ENCODE results near the gene PPIP5K1. TPM values are rescaled to one million over a fixed set of nuclear protein-coding genes. Genes with fewer than 3 reads are reported as not detected.

The PPIP5K1 gene
- total RNA-seq, 1 donor from 2014 or later, result 12.8 TPM

GRCh38 chr15:43522247-43522646 is 67.8 kb downstream of the PPIP5K1 start:
- Histone ChIP-seq H3K9me3 (replicated peaks) (no peaks in the 10 kb centered on the region), H3K4me3 (no peak overlapping the region), H3K4me1 (peaks cover 20% of the 10 kb centered on the region), H3K27ac (replicated peaks) (no peak overlapping the region), H3K36me3 (peaks cover 45% of the 10 kb centered on the region), H3K27me3 (ENCODE audit: low read depth) (peaks cover 8% of the 10 kb centered on the region)
- TF ChIP-seq CTCF (IDR thresholded peaks at IDR 0.05; ENCODE audit: borderline replicate concordance), result no peak
- intact Hi-C loops (cut with micrococcal nuclease), result no loop called here
- DNase-seq, result no peak

DNA sequence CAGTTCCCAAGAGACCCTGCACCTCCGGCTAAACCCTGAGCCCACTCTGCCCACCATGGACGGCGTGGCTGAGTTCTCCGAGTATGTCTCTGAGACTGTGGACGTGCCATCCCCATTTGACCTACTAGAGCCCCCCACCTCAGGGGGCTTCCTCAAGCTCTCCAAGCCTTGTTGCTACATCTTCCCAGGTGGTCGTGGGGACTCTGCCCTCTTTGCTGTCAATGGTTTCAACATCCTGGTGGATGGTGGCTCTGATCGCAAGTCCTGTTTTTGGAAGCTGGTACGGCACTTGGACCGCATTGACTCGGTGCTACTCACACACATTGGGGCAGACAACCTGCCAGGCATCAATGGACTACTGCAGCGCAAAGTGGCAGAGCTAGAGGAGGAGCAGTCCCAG is 68.6 kb downstream of the PPIP5K1 start:
- H3K4me3 ChIP-seq, result no peak overlapping the region
- H3K36me3 ChIP-seq, result peaks cover 45% of the 10 kb centered on the region
- TF ChIP-seq CTCF (IDR thresholded peaks at IDR 0.05; ENCODE audit: borderline replicate concordance), result no peak
- H3K9me3 ChIP-seq (replicated peaks), result no peaks in the 10 kb centered on the region
- H3K27ac ChIP-seq (replicated peaks), result no peak overlapping the region
- H3K4me1 ChIP-seq, result peaks cover 29% of the 10 kb centered on the region
- DNase-seq, result no peak
- intact Hi-C loops (cut with micrococcal nuclease), result no loop called here
- peaks cover 8% of the 10 kb centered on the region for H3K27me3 ChIP-seq (ENCODE audit: low read depth)

- intact Hi-C loops (cut with micrococcal nuclease), result no loop called here
- no peak for TF ChIP-seq CTCF (IDR thresholded peaks at IDR 0.05; ENCODE audit: borderline replicate concordance)
- no peak overlapping the region for H3K27ac ChIP-seq (replicated peaks)
- no peak overlapping the region for H3K4me3 ChIP-seq
- peaks cover 8% of the 10 kb centered on the region for H3K27me3 ChIP-seq (ENCODE audit: low read depth)
- no peak for DNase-seq
- H3K9me3 ChIP-seq (replicated peaks), result no peaks in the 10 kb centered on the region
- H3K36me3 ChIP-seq, result peaks cover 45% of the 10 kb centered on the region
- peaks cover 42% of the 10 kb centered on the region for H3K4me1 ChIP-seq
Measured at GRCh38 chr15:43520138-43520537, 69.9 kb downstream of the PPIP5K1 start.

GRCh38 chr15:43519196-43519595 is 70.8 kb downstream of the PPIP5K1 start:
- H3K27ac ChIP-seq (replicated peaks), result no peak overlapping the region
- H3K27me3 ChIP-seq (ENCODE audit: low read depth), result peaks cover 8% of the 10 kb centered on the region

DNA sequence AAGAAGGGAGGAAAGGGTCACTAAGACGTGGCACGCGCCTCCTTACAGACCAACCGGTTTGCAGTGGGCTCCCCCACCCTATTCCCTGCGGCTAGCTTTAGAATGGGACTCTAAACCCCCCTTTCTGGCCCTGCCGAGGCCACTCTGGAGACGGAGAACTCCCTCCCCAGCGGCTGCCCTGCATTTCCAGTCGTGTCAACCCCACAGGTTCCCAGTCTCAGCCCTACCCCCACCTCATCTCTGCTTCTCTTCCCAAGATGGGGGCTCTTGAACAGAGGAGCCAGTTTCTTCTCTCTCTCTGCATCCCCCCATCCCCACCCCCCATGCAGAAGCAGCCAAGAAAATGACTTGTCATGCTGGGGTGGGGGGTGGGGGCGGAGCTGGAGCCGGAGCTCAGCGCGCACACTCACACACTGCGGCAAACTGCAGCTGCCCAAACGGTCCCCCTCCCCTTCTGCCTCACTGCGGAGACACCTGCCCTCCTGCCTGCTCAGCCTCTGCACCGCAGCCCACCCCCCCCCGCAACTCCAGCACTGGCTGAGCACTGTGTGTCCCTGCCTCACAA is 71.7 kb downstream of the PPIP5K1 start:
- H3K9me3 ChIP-seq (replicated peaks), result no peaks in the 10 kb centered on the region
- peak overlapping the region; percentile 80 for H3K27ac ChIP-seq (replicated peaks)
- H3K4me1 ChIP-seq, result peaks cover 58% of the 10 kb centered on the region
- no peak for DNase-seq
- intact Hi-C loops (cut with micrococcal nuclease), result no loop called here
- H3K27me3 ChIP-seq (ENCODE audit: low read depth), result peaks cover 8% of the 10 kb centered on the region
- H3K4me3 ChIP-seq, result peak overlapping the region; percentile 66
- peaks cover 29% of the 10 kb centered on the region for H3K36me3 ChIP-seq
- no peak for TF ChIP-seq CTCF (IDR thresholded peaks at IDR 0.05; ENCODE audit: borderline replicate concordance)

More at GRCh38 chr15:43519196-43519595, 70.8 kb downstream of the PPIP5K1 start:
- no peaks in the 10 kb centered on the region for H3K9me3 ChIP-seq (replicated peaks)
- TF ChIP-seq CTCF (IDR thresholded peaks at IDR 0.05; ENCODE audit: borderline replicate concordance), result no peak
- DNase-seq, result no peak
- peaks cover 38% of the 10 kb centered on the region for H3K36me3 ChIP-seq
- H3K4me3 ChIP-seq, result peak overlapping the region; percentile 66
- intact Hi-C loops (cut with micrococcal nuclease), result no loop called here
- peaks cover 50% of the 10 kb centered on the region for H3K4me1 ChIP-seq

Measured in left ventricle myocardium inferior (tissue), 1 donor.